GM12865 (cell line): Measurements from ENCODE around the gene FAM174B.

Source experiments
- DNase-seq: peaks from one replicate; pipeline ENCODE4 v3.0.0; 2010; ENCODE audit warnings: low read depth
- H3K4me3 ChIP-seq: 2 replicates; pipeline ENCODE4 v1.5.1; 2011; ENCODE audit warnings: mild to moderate bottlenecking, low read depth, low read length, control low read depth
- CTCF ChIP-seq: IDR thresholded peaks from 2 replicates; pipeline ENCODE4 v1.5.1; 2011; ENCODE audit warnings: low read length, control low read depth, low read depth, inconsistent platforms; ENCODE audit not compliant: insufficient read depth; ENCODE audit errors: missing control alignments

The FAM174B gene

GRCh38 chr15:92582206-92582605 lies 73.4 kb downstream of the FAM174B start:
- TF ChIP-seq CTCF = no peak
- H3K4me3 ChIP-seq = no peak overlapping the region
- DNase-seq = no peak

DNA sequence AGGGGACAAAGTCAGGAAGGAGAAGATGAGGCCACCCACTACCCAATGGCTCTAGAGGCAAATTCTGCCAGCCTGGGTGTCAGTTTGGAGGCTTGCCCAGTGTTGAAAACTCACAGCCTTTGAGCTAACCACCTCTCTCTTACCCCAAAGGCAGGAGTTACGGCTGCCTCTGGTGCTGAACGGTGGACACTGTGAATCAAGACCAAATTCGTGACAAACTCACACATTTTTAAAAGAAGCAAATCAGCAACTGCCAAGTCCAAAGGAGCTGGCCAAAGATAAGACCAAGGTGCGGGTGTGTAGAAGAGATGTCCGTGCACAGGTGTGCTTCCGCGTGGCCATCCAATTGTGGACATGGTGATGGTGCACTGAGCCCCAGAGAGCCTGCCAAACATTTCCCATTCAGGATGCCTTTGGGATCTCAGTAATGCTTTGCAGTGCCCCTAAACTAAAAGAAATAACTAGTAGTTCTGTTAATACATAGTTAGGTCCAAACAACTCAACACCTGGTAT lies 74.6 kb downstream of the FAM174B start:
- TF ChIP-seq CTCF = no peak
- H3K4me3 ChIP-seq = no peak overlapping the region
- DNase-seq = no peak

DNA sequence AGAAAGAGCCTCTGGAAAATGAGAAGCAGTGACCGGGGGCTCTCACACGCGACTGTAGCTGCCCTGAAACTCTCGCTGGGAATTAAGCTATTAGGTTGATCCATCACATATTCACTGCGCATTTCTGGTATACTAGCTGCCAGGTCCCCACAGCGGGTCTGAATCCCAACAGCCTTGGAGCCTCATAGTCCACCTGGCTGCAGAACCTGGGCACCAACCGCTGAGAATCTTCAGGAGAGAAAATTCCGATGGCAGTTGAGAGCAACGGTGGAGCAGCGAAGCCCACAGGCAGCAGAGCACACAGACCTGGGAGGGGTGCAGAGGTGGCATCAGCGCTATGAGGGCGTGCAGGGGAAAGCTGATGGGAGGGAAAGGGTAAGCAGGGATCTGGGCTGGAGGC lies 75.1 kb downstream of the FAM174B start:
- no peak for DNase-seq
- no peak overlapping the region for H3K4me3 ChIP-seq
- no peak for TF ChIP-seq CTCF

- TF ChIP-seq CTCF = no peak
- H3K4me3 ChIP-seq = no peak overlapping the region
- DNase-seq = no peak
Observed at GRCh38 chr15:92579931-92580470, 75.6 kb downstream of the FAM174B start.

DNA sequence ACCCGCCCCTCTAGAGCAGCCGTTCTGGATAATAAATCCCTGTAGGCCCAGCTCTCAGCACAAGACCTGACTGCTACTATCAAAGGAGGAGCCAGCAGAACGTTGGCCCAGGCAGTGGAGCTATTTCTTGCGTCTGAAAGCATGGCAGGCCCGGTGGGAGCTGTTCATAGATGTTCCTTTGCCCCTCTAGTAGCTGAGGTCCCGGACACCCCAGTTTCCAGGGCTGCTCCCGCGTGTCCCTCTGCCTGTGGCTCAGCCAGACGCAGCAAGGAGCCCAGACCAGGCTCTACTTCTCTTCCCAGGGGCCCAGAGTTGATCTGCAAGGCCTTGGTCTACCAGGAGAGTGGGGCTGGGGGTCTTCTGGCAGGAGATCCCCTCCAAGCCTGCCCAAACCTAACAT lies 76.1 kb downstream of the FAM174B start:
- TF ChIP-seq CTCF = no peak
- no peak overlapping the region for H3K4me3 ChIP-seq
- DNase-seq = no peak

- no peak overlapping the region for H3K4me3 ChIP-seq
- TF ChIP-seq CTCF = no peak
- no peak for DNase-seq
Observed at GRCh38 chr15:92578096-92578835, 77.3 kb downstream of the FAM174B start.

- TF ChIP-seq CTCF = no peak
- no peak for DNase-seq
- H3K4me3 ChIP-seq = no peak overlapping the region
Observed at GRCh38 chr15:92576597-92577200, 78.9 kb downstream of the FAM174B start.
